Ishikawa (cell line): Measurements from ENCODE around the gene CTPS2.

Experiments
- CEBPB ChIP-seq: IDR thresholded peaks from 2 replicates; pipeline ENCODE4 v1.6.1; 2012
- CREB1 ChIP-seq: IDR thresholded peaks from 2 replicates; pipeline ENCODE4 v1.6.1; 2012; ENCODE audit warnings: low read depth
- EGR1 ChIP-seq: IDR thresholded peaks from 2 replicates; pipeline ENCODE4 v1.6.1; 2012
- EP300 ChIP-seq: IDR thresholded peaks from 2 replicates; pipeline ENCODE4 v1.6.1; 2012; ENCODE audit warnings: borderline replicate concordance
- FOXM1 ChIP-seq: IDR thresholded peaks from 2 replicates; pipeline ENCODE4 v1.6.1; 2012; ENCODE audit warnings: low read depth, borderline replicate concordance
- NFIC ChIP-seq: IDR thresholded peaks from 2 replicates; pipeline ENCODE4 v1.6.1; 2012
- RAD21 ChIP-seq: IDR thresholded peaks from 2 replicates; pipeline ENCODE4 v1.6.1; 2012; ENCODE audit warnings: low read depth
- TAF1 ChIP-seq: IDR thresholded peaks from 2 replicates; pipeline ENCODE4 v1.6.1; 2012; ENCODE audit warnings: low read depth, mild to moderate bottlenecking
- TCF12 ChIP-seq: IDR thresholded peaks from 2 replicates; pipeline ENCODE4 v1.6.1; 2012; ENCODE audit warnings: low read depth
- TEAD4 ChIP-seq: IDR thresholded peaks from 2 replicates; pipeline ENCODE4 v1.6.1; 2012
- YY1 ChIP-seq: IDR thresholded peaks from 2 replicates; pipeline ENCODE4 v1.6.1; 2012; ENCODE audit warnings: low read depth
- ZBTB7A ChIP-seq: IDR thresholded peaks from 2 replicates; pipeline ENCODE4 v1.6.1; 2012; ENCODE audit warnings: low read depth
- TF ChIP-seq, protein P1 (sequence below): IDR thresholded peaks from 2 replicates; pipeline ENCODE4 v1.6.1; 2012; ENCODE audit warnings: low read depth, mild to moderate bottlenecking
- TF ChIP-seq, protein P2 (sequence below): IDR thresholded peaks from 2 replicates; pipeline ENCODE4 v1.6.1; 2012
- TF ChIP-seq, protein P3 (sequence below): IDR thresholded peaks from 2 replicates; pipeline ENCODE4 v1.6.1; 2012

Gene CTPS2

DNA sequence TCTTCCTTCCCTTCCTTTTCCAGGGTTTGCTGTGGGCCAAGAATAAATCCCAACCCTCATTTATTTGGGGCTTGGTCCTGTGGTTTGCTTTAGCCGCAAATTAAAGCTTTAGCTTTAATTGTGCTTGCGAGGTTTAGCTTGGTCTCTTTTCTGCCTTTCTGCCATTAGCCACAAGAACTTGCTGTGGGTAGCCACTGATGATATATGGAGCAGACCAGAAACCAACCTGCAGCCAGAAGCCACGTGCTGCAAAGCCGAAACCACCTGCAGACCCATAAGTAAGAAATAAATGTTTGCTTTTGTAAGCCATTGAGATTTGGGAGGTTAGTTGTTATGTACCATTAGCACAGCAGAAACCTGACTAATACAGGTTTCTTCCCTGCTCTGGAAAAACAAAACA lies 152.3 kb downstream of the CTPS2 start:
- TF ChIP-seq, protein P1, sequence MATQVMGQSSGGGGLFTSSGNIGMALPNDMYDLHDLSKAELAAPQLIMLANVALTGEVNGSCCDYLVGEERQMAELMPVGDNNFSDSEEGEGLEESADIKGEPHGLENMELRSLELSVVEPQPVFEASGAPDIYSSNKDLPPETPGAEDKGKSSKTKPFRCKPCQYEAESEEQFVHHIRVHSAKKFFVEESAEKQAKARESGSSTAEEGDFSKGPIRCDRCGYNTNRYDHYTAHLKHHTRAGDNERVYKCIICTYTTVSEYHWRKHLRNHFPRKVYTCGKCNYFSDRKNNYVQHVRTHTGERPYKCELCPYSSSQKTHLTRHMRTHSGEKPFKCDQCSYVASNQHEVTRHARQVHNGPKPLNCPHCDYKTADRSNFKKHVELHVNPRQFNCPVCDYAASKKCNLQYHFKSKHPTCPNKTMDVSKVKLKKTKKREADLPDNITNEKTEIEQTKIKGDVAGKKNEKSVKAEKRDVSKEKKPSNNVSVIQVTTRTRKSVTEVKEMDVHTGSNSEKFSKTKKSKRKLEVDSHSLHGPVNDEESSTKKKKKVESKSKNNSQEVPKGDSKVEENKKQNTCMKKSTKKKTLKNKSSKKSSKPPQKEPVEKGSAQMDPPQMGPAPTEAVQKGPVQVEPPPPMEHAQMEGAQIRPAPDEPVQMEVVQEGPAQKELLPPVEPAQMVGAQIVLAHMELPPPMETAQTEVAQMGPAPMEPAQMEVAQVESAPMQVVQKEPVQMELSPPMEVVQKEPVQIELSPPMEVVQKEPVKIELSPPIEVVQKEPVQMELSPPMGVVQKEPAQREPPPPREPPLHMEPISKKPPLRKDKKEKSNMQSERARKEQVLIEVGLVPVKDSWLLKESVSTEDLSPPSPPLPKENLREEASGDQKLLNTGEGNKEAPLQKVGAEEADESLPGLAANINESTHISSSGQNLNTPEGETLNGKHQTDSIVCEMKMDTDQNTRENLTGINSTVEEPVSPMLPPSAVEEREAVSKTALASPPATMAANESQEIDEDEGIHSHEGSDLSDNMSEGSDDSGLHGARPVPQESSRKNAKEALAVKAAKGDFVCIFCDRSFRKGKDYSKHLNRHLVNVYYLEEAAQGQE: no peak
- TF ChIP-seq, protein P2, sequence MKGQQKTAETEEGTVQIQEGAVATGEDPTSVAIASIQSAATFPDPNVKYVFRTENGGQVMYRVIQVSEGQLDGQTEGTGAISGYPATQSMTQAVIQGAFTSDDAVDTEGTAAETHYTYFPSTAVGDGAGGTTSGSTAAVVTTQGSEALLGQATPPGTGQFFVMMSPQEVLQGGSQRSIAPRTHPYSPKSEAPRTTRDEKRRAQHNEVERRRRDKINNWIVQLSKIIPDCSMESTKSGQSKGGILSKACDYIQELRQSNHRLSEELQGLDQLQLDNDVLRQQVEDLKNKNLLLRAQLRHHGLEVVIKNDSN: no peak
- no peak for TF ChIP-seq CEBPB
- no peak for TF ChIP-seq TAF1
- TF ChIP-seq, protein P3, sequence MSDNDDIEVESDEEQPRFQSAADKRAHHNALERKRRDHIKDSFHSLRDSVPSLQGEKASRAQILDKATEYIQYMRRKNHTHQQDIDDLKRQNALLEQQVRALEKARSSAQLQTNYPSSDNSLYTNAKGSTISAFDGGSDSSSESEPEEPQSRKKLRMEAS: no peak
- no peak for TF ChIP-seq ZBTB7A
- no peak for TF ChIP-seq CREB1
- TF ChIP-seq EP300: no peak
- no peak for TF ChIP-seq TCF12
- no peak for TF ChIP-seq FOXM1
- no peak for TF ChIP-seq EGR1
- TF ChIP-seq YY1: no peak
- TF ChIP-seq TEAD4: no peak
- no peak for TF ChIP-seq RAD21
- no peak for TF ChIP-seq NFIC

DNA sequence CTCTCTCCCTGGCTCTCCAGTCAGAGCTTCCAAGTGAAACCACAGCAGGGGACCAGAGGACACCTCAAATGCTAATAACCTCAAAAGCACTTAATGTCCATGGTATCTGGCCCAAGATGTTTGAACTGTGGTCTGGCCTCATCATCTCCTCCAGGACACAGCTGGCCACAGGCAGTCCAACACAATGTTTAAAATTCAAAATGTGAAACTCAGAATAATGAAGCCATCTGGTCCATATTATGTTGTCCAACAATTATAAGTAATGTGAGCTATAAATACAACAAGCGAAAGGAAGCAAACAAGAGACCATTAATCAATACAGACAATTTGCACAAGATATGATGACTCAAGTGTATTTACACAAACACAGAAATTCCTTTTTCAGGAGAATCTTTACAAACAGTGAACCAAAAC lies 153.3 kb downstream of the CTPS2 start:
- TF ChIP-seq CREB1 (no peak), EGR1 (no peak), TEAD4 (no peak), NFIC (no peak), FOXM1 (no peak), TAF1 (no peak), RAD21 (no peak), YY1 (no peak), ZBTB7A (no peak), EP300 (no peak), CEBPB (no peak), TCF12 (no peak)
- TF ChIP-seq, protein P3: no peak
- TF ChIP-seq, protein P1: no peak
- TF ChIP-seq, protein P2: no peak

DNA sequence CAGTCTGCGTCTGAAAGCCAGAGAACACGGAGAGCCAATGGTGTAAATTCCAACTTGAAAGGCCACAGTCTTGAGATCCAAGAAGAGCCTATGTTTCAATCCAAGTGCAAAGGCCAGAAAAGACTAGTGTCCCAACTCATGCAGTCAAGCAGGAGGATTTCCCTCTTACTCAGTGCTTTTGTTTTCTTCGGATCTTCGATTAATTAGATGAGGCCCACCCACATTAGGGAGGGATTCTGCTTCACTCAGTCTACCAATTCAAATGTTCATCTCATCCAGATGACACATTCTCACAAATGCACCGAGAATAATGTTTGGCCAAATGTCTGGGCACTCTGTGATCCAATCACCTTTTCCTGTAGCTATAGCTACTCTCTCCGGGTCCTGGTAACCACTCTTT lies 154.0 kb downstream of the CTPS2 start:
- TF ChIP-seq EGR1 (no peak), TCF12 (no peak), CEBPB (no peak), FOXM1 (no peak), NFIC (no peak), RAD21 (no peak), CREB1 (no peak), TAF1 (no peak), ZBTB7A (no peak), YY1 (no peak), EP300 (no peak)
- TF ChIP-seq, protein P3: no peak
- TF ChIP-seq, protein P2: no peak
- TF ChIP-seq, protein P1: no peak

DNA sequence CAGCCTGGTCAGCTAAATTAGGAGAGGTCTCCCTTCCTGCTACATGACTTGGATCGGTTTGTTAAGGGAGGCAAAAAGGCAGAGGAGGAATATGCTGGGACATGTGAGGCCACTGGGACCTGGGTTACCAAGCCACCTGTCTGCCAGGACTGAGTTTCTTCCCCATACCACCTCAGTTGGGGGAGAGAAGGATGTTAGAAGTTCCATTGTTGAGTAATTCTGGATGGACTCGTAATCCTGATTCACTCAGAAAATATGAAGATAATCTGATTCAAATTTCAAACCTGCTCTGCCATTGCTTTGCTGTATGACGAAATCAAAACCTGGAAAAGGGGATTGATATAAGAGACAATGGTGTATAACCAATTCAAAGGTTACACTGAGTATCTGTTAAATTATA lies 159.9 kb downstream of the CTPS2 start:
- TF ChIP-seq EGR1: no peak
